HFFc6 (cell line): ENCODE data around the gene MS4A8. TPM values are rescaled to one million over a fixed set of nuclear protein-coding genes. Genes with fewer than 3 reads are reported as not detected.

Experiments
- DNase-seq: peaks from one replicate; pipeline ENCODE4 v3.0.0-alpha.2; 2018
- H3K27ac Mint-ChIP-seq: 2 replicates; pipeline ENCODE4 v1.8.0; 2020; ENCODE audit warnings: mild to moderate bottlenecking, mixed read lengths
- H3K27me3 Mint-ChIP-seq: 2 replicates; pipeline ENCODE4 v1.8.0; 2021; ENCODE audit warnings: mild to moderate bottlenecking, moderate library complexity, mixed read lengths; ENCODE audit not compliant: insufficient read depth
- H3K36me3 Mint-ChIP-seq: 2 replicates; pipeline ENCODE4 v1.8.0; 2021; ENCODE audit warnings: low read depth, mixed read lengths
- H3K4me1 Mint-ChIP-seq: 2 replicates; pipeline ENCODE4 v1.8.0; 2020; ENCODE audit warnings: low read depth, mixed read lengths
- H3K4me3 Mint-ChIP-seq: 2 replicates; pipeline ENCODE4 v1.8.0; 2020; ENCODE audit warnings: mild to moderate bottlenecking, moderate library complexity, mixed read lengths
- H3K9me3 Mint-ChIP-seq: 2 replicates; pipeline ENCODE4 v1.8.0; 2020; ENCODE audit warnings: mild to moderate bottlenecking, mixed read lengths
- total RNA-seq, 6 experiments: library from RNA; stranded (reverse); fragmentation: NEBNext Ultra II Directional; extraction: Animal tissue kit (Norgen Biotek cat#: 25700); gene quantifications; 2 replicates in 1 of 6; 3 replicates in 5 of 6; pipeline ENCODE4 v1.2.3, GENCODE V29; 2021
- TF ChIP-seq, protein P1 (sequence below): fragments of 200-600 bp; sonication (generic); IDR thresholded peaks from 2 replicates; pipeline ENCODE4 v1.5.0; 2021; ENCODE audit warnings: antibody characterized with exemption, mild to moderate bottlenecking

The MS4A8 gene
- total RNA-seq, 6 experiments from 2014 or later = not detected

DNA sequence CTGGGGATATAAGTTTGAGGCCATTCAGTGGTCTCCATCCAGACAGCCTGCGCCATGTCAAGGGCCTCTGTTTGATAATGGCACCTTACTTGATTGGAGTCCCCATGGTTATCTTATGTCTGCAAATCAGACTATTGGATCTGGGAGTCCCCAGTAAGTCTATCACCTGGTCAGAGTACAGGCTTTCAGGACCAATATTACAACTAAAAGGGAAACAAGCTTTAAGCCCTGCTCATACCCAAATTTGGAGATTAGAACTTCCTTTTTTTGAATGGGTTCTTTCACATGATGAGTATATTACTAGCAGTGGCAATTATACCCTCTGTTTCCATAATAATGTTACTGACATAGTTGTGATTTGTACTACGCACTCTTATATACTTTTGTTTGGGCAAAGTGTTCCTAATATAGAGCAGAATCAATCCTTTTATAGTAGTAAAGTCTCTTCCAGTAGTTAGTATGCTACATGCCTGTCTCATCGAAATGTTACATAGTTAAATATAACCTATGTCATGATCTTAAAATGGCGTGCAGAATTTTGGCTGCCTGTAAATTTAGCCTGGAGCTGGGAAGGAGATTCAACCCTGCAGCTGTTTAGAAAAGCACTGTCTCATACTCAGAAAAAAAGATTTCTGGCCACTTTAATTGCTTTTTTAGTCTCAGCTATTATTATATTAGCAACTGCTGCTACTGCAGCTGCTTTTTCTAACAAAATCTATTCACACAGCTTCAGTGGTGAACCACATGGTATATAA lies 62.2 kb downstream of the MS4A8 start:
- Mint-ChIP-seq H3K4me3 (no peak overlapping the region), H3K27ac (no peak overlapping the region), H3K9me3 (no peaks in the 10 kb centered on the region), H3K4me1 (no peaks in the 10 kb centered on the region), H3K27me3 (peaks cover 37% of the 10 kb centered on the region), H3K36me3 (no peaks in the 10 kb centered on the region)
- no peak for DNase-seq
- TF ChIP-seq, protein P1, sequence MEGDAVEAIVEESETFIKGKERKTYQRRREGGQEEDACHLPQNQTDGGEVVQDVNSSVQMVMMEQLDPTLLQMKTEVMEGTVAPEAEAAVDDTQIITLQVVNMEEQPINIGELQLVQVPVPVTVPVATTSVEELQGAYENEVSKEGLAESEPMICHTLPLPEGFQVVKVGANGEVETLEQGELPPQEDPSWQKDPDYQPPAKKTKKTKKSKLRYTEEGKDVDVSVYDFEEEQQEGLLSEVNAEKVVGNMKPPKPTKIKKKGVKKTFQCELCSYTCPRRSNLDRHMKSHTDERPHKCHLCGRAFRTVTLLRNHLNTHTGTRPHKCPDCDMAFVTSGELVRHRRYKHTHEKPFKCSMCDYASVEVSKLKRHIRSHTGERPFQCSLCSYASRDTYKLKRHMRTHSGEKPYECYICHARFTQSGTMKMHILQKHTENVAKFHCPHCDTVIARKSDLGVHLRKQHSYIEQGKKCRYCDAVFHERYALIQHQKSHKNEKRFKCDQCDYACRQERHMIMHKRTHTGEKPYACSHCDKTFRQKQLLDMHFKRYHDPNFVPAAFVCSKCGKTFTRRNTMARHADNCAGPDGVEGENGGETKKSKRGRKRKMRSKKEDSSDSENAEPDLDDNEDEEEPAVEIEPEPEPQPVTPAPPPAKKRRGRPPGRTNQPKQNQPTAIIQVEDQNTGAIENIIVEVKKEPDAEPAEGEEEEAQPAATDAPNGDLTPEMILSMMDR = no peak

DNA sequence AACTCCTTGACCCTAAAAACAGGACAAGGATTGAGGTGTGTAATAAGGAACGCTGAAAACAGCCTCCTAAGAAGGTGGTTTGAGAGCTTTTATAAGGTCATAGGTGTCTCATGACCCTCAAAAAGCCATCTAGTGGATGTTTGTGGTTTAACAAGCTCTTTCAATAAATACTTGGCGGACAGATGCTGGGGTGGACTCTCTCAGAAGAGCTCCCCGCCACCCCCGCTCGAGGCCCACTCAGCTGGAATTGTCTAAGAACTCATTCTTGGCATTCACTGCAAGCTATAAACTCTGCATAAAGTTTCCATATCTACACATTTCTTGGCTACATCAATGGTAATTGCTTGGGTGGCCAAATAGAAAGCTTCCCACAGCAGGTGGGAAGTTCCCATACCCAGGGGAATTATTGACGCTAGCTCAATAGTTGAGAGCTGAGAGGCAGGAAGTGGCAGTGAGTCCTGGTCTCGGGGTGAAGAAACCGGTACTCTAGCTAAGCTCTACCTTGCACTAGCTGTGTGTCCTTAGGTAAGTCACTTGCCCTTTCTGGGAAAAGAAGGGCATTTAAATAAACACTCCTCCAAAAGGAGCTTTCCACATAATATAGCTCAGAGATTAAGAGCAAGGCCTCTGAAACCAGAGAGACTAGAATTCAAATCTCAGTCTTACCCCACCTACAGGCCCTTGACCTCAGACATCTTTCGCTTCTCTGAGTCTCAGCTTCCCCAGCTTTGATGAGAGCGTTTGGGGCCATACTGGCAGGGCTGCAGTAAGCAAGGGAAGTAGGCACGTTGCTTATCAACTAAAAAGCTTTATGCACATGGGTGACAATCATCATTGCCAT lies 63.7 kb downstream of the MS4A8 start:
- H3K36me3 Mint-ChIP-seq = no peaks in the 10 kb centered on the region
- DNase-seq = no peak
- no peak overlapping the region for H3K27ac Mint-ChIP-seq
- H3K4me1 Mint-ChIP-seq = no peaks in the 10 kb centered on the region
- H3K9me3 Mint-ChIP-seq = no peaks in the 10 kb centered on the region
- TF ChIP-seq, protein P1 = peak; percentile 60
- H3K27me3 Mint-ChIP-seq = peaks cover 32% of the 10 kb centered on the region
- no peak overlapping the region for H3K4me3 Mint-ChIP-seq

DNA sequence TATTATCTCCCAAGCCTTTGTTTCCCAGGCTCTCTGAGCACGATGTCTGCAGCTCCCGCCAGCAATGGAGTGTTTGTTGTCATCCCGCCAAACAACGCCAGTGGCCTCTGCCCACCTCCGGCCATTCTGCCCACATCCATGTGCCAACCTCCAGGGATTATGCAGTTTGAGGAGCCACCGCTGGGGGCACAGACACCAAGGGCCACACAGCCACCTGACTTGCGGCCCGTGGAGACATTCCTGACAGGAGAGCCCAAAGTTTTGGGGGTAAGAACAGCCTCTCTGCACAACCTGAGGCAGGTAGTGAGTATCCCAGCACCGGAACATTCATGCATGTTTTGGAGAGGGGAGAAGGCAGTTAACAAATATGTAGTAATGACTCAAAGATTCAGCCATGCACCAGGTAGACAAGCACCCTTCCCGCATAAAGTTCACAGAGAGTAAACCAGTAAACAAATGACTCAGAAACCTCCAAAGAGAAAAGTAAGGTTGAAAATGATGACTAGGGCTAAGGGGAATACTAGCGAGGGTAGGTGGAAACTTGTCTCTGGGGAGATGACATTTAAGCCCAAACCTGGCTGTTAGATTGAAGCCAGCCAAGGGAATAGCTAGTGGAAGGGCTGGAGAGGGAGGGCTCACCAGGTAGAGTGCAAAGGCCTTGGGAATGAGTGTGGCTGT lies 64.4 kb downstream of the MS4A8 start:
- Mint-ChIP-seq H3K4me3 (no peak overlapping the region), H3K36me3 (no peaks in the 10 kb centered on the region), H3K9me3 (no peaks in the 10 kb centered on the region), H3K27me3 (peaks cover 34% of the 10 kb centered on the region), H3K27ac (no peak overlapping the region), H3K4me1 (no peaks in the 10 kb centered on the region)
- TF ChIP-seq, protein P1 = no peak; the same call in 1 of the 2 replicates
- DNase-seq = no peak

DNA sequence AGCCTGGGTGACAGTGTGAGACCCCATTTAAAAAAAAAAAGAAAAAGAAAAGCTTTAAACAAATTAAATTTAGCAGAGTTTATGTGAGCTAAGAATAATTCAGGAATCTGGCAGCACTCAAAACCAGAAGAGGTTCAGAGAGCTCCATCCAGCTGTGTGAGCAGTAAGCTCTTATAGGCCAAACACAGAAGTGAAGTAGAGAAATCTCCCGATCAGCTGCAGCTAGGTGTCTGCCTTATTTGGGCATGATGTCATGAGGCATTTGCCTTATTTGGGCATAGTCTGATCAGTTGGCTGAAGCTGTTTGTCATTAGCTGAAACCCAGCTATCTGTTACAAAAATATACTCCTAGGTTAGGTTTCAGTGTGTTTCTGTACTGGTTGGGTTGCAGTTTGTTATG lies 65.5 kb downstream of the MS4A8 start:
- Mint-ChIP-seq H3K9me3 (no peaks in the 10 kb centered on the region), H3K36me3 (no peaks in the 10 kb centered on the region), H3K4me1 (no peaks in the 10 kb centered on the region), H3K4me3 (no peak overlapping the region), H3K27me3 (peaks cover 28% of the 10 kb centered on the region), H3K27ac (no peak overlapping the region)
- DNase-seq = no peak
- TF ChIP-seq, protein P1 = no peak

DNA sequence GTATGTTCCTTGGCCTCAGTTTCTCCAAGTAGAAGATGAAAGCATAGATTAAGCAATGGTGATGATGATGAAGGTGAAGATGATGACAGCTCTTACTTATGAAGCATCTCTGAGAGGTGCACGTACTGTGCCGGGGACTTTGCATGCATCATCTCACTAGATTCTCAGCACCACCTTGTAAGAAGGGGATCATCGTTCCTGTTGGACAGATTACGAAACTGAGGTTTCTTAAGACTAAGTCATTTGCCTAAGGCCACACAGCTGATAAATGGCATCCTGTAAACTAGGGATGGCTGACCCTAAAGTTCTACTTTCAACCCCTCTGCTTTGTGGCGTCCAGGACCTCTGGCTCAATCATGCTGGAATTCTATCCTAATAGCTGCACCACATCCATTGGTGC lies 65.9 kb downstream of the MS4A8 start:
- H3K27me3 Mint-ChIP-seq = peaks cover 29% of the 10 kb centered on the region
- no peaks in the 10 kb centered on the region for H3K4me1 Mint-ChIP-seq
- TF ChIP-seq, protein P1 = no peak
- no peak overlapping the region for H3K27ac Mint-ChIP-seq
- H3K4me3 Mint-ChIP-seq = no peak overlapping the region
- no peaks in the 10 kb centered on the region for H3K36me3 Mint-ChIP-seq
- H3K9me3 Mint-ChIP-seq = no peaks in the 10 kb centered on the region
- DNase-seq = no peak

Other genes starting within 250 kb of the MS4A8 start
- gene MS4A1, start 243.8 kb upstream of the MS4A8 start, total RNA-seq = not detected
- gene MS4A12, start 206.8 kb upstream of the MS4A8 start, total RNA-seq = under 1 TPM in 1 of 6 experiments, not detected in 5; 0.18 TPM
- not detected for gene MS4A13, start 184.2 kb upstream of the MS4A8 start, total RNA-seq
- gene MS4A18, start 25.1 kb downstream of the MS4A8 start, total RNA-seq = not detected
- not detected for gene MS4A15, start 57.3 kb downstream of the MS4A8 start, total RNA-seq
- not detected for gene MS4A10, start 85.7 kb downstream of the MS4A8 start, total RNA-seq
- gene CCDC86, start 142.5 kb downstream of the MS4A8 start, total RNA-seq = 10 to 100 TPM; 45.4 to 66.3 (median 54.4) TPM
- gene PTGDR2, start 156.3 kb downstream of the MS4A8 start, total RNA-seq = not detected
- under 1 TPM in 3 of 6 experiments, not detected in 3; 0.13 to 0.30 (median 0.29) TPM for gene ZP1, start 167.9 kb downstream of the MS4A8 start, total RNA-seq
- gene PRPF19, start 207.0 kb downstream of the MS4A8 start, total RNA-seq = 10 to 100 TPM; 72.5 to 95.1 (median 89.4) TPM
- gene TMEM109, start 214.5 kb downstream of the MS4A8 start, total RNA-seq = 100 to 1,000 TPM in 1 of 6 experiments, 10 to 100 TPM in 5; 74.6 to 101 (median 92.5) TPM
- 10 to 100 TPM; 23.8 to 32.2 (median 26.9) TPM for gene TMEM132A, start 224.8 kb downstream of the MS4A8 start, total RNA-seq